ENCODE results near the gene CNOT1. TPM values are rescaled to one million over a fixed set of nuclear protein-coding genes. Genes with fewer than 3 reads are reported as not detected.

CNOT1 gene
- total RNA-seq, 1 experiment from 2014 or later, result 135 TPM

- Histone ChIP-seq H3K4me1 (ENCODE audit: insufficient read depth, low read length) (no peaks in the 10 kb centered on the region), H3F3A (ENCODE audit: low read length, unreplicated experiment) (no peaks in the 10 kb centered on the region), H3K9ac (ENCODE audit: low read length) (no peak overlapping the region), H3K4me2 (ENCODE audit: low read length) (no peak overlapping the region), H3K9me3 (ENCODE audit: low read length) (no peaks in the 10 kb centered on the region), H3K9me2 (replicated peaks; ENCODE audit: low read length) (no peaks in the 10 kb centered on the region), H3K36me3 (ENCODE audit: low read depth, low read length) (no peaks in the 10 kb centered on the region), H3K4me3 (ENCODE audit: low read length) (no peak overlapping the region), H3K27ac (ENCODE audit: low read length) (no peak overlapping the region), H2AFZ (ENCODE audit: low read length) (no peak overlapping the region), H3K27me3 (ENCODE audit: low read length) (no peaks in the 10 kb centered on the region), H4K20me1 (ENCODE audit: low read length) (no peaks in the 10 kb centered on the region), H3K79me2 (ENCODE audit: low read length) (0 out of 2 replicates have a peak, but pooled peaks cover 4% of the 10 kb centered on the region)
- DNase-seq (no peak), ATAC-seq (no peak)
- CTCF ChIA-PET, result no interaction called here
- POLR2A ChIA-PET (ENCODE audit: unreplicated experiment), result no interaction called here
- no peak for TF ChIP-seq EZH2 (IDR thresholded peaks at IDR 0.05; ENCODE audit: low read length, unreplicated experiment)
- TF ChIP-seq EZH2phosphoT487 (IDR thresholded peaks at IDR 0.05; ENCODE audit: borderline replicate concordance, low read length), result no peak
- no peak for TF ChIP-seq CTCF (conservative IDR thresholded peaks at IDR 0.05; ENCODE audit: low read depth, low read length)
- intact Hi-C loops (cut with micrococcal nuclease), result no loop called here
- no TSS peak for BruUV-seq (replicated peaks)
Observed at GRCh38 chr16:58507963-58508670, 121.5 kb downstream of the CNOT1 start.

- Histone ChIP-seq H3K79me2 (ENCODE audit: low read length) (no peaks in the 10 kb centered on the region), H3K4me3 (ENCODE audit: low read length) (no peak overlapping the region), H3K27me3 (ENCODE audit: low read length) (no peaks in the 10 kb centered on the region), H4K20me1 (ENCODE audit: low read length) (no peaks in the 10 kb centered on the region), H3K27ac (ENCODE audit: low read length) (no peak overlapping the region), H3K9ac (ENCODE audit: low read length) (no peak overlapping the region), H2AFZ (ENCODE audit: low read length) (no peak overlapping the region), H3K36me3 (ENCODE audit: low read depth, low read length) (no peaks in the 10 kb centered on the region), H3F3A (ENCODE audit: low read length, unreplicated experiment) (no peaks in the 10 kb centered on the region), H3K4me2 (ENCODE audit: low read length) (no peak overlapping the region), H3K4me1 (ENCODE audit: insufficient read depth, low read length) (no peaks in the 10 kb centered on the region), H3K9me3 (ENCODE audit: low read length) (no peaks in the 10 kb centered on the region), H3K9me2 (replicated peaks; ENCODE audit: low read length) (no peaks in the 10 kb centered on the region)
- BruUV-seq (replicated peaks), result no TSS peak
- TF ChIP-seq CTCF (conservative IDR thresholded peaks at IDR 0.05; ENCODE audit: low read depth, low read length), result no peak
- TF ChIP-seq EZH2phosphoT487 (IDR thresholded peaks at IDR 0.05; ENCODE audit: borderline replicate concordance, low read length), result no peak
- no peak for TF ChIP-seq EZH2 (IDR thresholded peaks at IDR 0.05; ENCODE audit: low read length, unreplicated experiment)
- no peak for DNase-seq
- POLR2A ChIA-PET (ENCODE audit: unreplicated experiment), result no interaction called here
- intact Hi-C loops (cut with micrococcal nuclease), result no loop called here
- ATAC-seq, result no peak
- CTCF ChIA-PET, result no interaction called here
Observed at GRCh38 chr16:58507195-58507962, 122.2 kb downstream of the CNOT1 start.
